HG03378 (cell line): ENCODE data around the gene SIVA1.

ENCODE experiments used
- ATAC-seq: cut with Tn5 transposase; IDR thresholded peaks from one replicate; pipeline ENCODE4 v1.9.1; 2021; ENCODE audit warnings: mild to moderate bottlenecking, moderate library complexity; ENCODE audit not compliant: unreplicated experiment

SIVA1 gene

GRCh38 chr14:104795781-104796686 is 43.1 kb downstream of the SIVA1 start:
- ATAC-seq = no peak

GRCh38 chr14:104796687-104797081 is 43.7 kb downstream of the SIVA1 start:
- ATAC-seq = no peak

- ATAC-seq = no peak
Measured at GRCh38 chr14:104797115-104798044, 44.4 kb downstream of the SIVA1 start.

GRCh38 chr14:104798300-104799243 is 45.6 kb downstream of the SIVA1 start:
- no peak for ATAC-seq

- no peak for ATAC-seq
Measured at GRCh38 chr14:104799244-104800014, 46.5 kb downstream of the SIVA1 start.

- no peak for ATAC-seq
Measured at GRCh38 chr14:104800015-104800770, 47.2 kb downstream of the SIVA1 start.

- no peak for ATAC-seq
Measured at GRCh38 chr14:104800771-104801519, 48.0 kb downstream of the SIVA1 start, which contains the start of gene ZBTB42. Gene ZBTB42 (plus strand): TSS chr14:104801101. CDS start chr14:104801198, 97 bp downstream.

- ATAC-seq = no peak
Measured at GRCh38 chr14:104801520-104802393, 48.8 kb downstream of the SIVA1 start.

- ATAC-seq = no peak
Measured at GRCh38 chr14:104802394-104803184, 49.6 kb downstream of the SIVA1 start.

GRCh38 chr14:104803280-104803911 is 50.4 kb downstream of the SIVA1 start:
- no peak for ATAC-seq

- no peak for ATAC-seq
Measured at GRCh38 chr14:104803912-104804410, 51.0 kb downstream of the SIVA1 start.

GRCh38 chr14:104804481-104805325 is 51.8 kb downstream of the SIVA1 start:
- ATAC-seq = no peak

GRCh38 chr14:104805326-104805678 is 52.4 kb downstream of the SIVA1 start:
- ATAC-seq = no peak

- ATAC-seq = no peak
Measured at GRCh38 chr14:104805941-104806624, 53.1 kb downstream of the SIVA1 start.
